ENCODE data around the gene TRIM56. TPM values are rescaled to one million over a fixed set of nuclear protein-coding genes. Genes with fewer than 3 reads are reported as not detected.

The TRIM56 gene
- total and polyA plus RNA-seq, 2 of the 13 experiments (the other 11 are each of a cell fraction or from before 2014, with no cell fraction given): 3.2 to 7.1 TPM

DNA sequence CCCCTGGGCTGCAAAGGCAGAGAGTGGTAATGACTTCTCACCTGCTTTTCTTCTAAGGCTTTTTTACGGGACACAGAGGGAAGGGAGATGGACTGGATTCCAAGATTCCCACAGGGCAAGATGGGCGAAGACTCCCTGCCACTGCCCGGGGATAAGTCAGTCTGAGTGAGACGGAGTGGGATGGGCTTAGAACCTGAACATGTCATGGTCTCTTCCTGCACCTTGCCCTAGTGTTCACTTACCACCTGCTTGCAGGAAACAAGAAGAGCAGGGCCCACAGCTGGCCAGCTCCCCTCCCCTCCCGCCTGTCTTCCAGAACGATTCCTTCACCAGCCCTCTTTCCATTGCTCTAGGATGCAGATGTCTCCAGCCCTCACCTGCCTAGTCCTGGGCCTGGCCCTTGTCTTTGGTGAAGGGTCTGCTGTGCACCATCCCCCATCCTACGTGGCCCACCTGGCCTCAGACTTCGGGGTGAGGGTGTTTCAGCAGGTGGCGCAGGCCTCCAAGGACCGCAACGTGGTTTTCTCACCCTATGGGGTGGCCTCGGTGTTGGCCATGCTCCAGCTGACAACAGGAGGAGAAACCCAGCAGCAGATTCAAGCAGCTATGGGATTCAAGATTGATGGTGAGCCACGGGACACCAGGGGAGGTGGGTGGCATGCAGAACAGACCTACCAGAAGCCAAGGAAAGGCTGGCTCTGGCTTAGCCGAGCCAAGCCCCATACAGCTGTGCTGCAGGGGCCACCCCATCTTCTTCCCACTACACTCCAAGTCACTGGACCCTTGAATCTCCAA lies 43.0 kb downstream of the TRIM56 start (continued):
- TF ChIP-seq, protein P1, sequence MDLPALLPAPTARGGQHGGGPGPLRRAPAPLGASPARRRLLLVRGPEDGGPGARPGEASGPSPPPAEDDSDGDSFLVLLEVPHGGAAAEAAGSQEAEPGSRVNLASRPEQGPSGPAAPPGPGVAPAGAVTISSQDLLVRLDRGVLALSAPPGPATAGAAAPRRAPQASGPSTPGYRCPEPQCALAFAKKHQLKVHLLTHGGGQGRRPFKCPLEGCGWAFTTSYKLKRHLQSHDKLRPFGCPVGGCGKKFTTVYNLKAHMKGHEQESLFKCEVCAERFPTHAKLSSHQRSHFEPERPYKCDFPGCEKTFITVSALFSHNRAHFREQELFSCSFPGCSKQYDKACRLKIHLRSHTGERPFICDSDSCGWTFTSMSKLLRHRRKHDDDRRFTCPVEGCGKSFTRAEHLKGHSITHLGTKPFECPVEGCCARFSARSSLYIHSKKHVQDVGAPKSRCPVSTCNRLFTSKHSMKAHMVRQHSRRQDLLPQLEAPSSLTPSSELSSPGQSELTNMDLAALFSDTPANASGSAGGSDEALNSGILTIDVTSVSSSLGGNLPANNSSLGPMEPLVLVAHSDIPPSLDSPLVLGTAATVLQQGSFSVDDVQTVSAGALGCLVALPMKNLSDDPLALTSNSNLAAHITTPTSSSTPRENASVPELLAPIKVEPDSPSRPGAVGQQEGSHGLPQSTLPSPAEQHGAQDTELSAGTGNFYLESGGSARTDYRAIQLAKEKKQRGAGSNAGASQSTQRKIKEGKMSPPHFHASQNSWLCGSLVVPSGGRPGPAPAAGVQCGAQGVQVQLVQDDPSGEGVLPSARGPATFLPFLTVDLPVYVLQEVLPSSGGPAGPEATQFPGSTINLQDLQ (CRISPR knock-in tag; IDR thresholded peaks at IDR 0.05): no peak
- TF ChIP-seq GATA4 (IDR thresholded peaks at IDR 0.05; ENCODE audit: borderline replicate concordance, low read depth) (0 out of 2 replicates have a peak, but pooled peaks have one; percentile 21), SMYD3 (CRISPR knock-in tag; IDR thresholded peaks at IDR 0.05) (peak; percentile 44; the same call in 1 of the 2 replicates), ZNF773 (CRISPR knock-in tag; IDR thresholded peaks at IDR 0.05; ENCODE audit: borderline replicate concordance) (no peak), ZNF652 (CRISPR knock-in tag; IDR thresholded peaks at IDR 0.05; ENCODE audit: borderline replicate concordance, low read depth) (no peak), ZFY (CRISPR knock-in tag; IDR thresholded peaks at IDR 0.05) (peak; percentile 18; the same call in 1 of the 2 replicates), ZSCAN20 (CRISPR knock-in tag; IDR thresholded peaks at IDR 0.05; ENCODE audit: borderline replicate concordance) (no peak), ZFP62 (CRISPR knock-in tag; IDR thresholded peaks at IDR 0.05) (peak; percentile 12; the same call in 1 of the 2 replicates), ZNF207 (IDR thresholded peaks at IDR 0.05; ENCODE audit: borderline replicate concordance) (no peak), POLR2G (IDR thresholded peaks at IDR 0.05; ENCODE audit: low read depth, low read length) (peak; percentile 24; the same call in 1 of the 2 replicates), ZNF451 (CRISPR knock-in tag; IDR thresholded peaks at IDR 0.05) (0 out of 2 replicates have a peak, but pooled peaks have one; percentile 56), ZNF816 (CRISPR knock-in tag; IDR thresholded peaks at IDR 0.05; ENCODE audit: borderline replicate concordance) (peak; percentile 67), JDP2 (CRISPR knock-in tag; IDR thresholded peaks at IDR 0.05; ENCODE audit: borderline replicate concordance) (no peak), RBFOX2 (IDR thresholded peaks at IDR 0.05; ENCODE audit: low read depth, low read length) (peak; percentile 69)
- TF ChIP-seq, protein P2, sequence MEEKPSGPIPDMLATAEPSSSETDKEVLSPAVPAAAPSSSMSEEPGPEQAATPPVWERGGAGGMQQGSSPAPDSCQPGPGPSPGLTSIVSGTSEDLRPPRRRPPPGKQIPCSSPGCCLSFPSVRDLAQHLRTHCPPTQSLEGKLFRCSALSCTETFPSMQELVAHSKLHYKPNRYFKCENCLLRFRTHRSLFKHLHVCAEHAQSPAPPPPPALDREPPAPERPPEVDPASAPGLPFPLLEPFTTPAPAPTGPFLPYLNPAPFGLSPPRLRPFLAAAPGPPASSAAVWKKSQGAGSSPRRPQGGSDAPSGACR (CRISPR knock-in tag; IDR thresholded peaks at IDR 0.05): no peak
- TF ChIP-seq, protein P3, sequence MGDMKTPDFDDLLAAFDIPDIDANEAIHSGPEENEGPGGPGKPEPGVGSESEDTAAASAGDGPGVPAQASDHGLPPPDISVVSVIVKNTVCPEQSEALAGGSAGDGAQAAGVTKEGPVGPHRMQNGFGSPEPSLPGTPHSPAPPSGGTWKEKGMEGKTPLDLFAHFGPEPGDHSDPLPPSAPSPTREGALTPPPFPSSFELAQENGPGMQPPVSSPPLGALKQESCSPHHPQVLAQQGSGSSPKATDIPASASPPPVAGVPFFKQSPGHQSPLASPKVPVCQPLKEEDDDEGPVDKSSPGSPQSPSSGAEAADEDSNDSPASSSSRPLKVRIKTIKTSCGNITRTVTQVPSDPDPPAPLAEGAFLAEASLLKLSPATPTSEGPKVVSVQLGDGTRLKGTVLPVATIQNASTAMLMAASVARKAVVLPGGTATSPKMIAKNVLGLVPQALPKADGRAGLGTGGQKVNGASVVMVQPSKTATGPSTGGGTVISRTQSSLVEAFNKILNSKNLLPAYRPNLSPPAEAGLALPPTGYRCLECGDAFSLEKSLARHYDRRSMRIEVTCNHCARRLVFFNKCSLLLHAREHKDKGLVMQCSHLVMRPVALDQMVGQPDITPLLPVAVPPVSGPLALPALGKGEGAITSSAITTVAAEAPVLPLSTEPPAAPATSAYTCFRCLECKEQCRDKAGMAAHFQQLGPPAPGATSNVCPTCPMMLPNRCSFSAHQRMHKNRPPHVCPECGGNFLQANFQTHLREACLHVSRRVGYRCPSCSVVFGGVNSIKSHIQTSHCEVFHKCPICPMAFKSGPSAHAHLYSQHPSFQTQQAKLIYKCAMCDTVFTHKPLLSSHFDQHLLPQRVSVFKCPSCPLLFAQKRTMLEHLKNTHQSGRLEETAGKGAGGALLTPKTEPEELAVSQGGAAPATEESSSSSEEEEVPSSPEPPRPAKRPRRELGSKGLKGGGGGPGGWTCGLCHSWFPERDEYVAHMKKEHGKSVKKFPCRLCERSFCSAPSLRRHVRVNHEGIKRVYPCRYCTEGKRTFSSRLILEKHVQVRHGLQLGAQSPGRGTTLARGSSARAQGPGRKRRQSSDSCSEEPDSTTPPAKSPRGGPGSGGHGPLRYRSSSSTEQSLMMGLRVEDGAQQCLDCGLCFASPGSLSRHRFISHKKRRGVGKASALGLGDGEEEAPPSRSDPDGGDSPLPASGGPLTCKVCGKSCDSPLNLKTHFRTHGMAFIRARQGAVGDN (CRISPR knock-in tag; IDR thresholded peaks at IDR 0.05): peak; percentile 79
- TF ChIP-seq, protein P4, sequence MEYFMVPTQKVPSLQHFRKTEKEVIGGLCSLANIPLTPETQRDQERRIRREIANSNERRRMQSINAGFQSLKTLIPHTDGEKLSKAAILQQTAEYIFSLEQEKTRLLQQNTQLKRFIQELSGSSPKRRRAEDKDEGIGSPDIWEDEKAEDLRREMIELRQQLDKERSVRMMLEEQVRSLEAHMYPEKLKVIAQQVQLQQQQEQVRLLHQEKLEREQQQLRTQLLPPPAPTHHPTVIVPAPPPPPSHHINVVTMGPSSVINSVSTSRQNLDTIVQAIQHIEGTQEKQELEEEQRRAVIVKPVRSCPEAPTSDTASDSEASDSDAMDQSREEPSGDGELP (IDR thresholded peaks at IDR 0.05; ENCODE audit: borderline replicate concordance, low read depth): peak; percentile 11; the same call in 1 of the 2 replicates
- TF ChIP-seq, protein P5, sequence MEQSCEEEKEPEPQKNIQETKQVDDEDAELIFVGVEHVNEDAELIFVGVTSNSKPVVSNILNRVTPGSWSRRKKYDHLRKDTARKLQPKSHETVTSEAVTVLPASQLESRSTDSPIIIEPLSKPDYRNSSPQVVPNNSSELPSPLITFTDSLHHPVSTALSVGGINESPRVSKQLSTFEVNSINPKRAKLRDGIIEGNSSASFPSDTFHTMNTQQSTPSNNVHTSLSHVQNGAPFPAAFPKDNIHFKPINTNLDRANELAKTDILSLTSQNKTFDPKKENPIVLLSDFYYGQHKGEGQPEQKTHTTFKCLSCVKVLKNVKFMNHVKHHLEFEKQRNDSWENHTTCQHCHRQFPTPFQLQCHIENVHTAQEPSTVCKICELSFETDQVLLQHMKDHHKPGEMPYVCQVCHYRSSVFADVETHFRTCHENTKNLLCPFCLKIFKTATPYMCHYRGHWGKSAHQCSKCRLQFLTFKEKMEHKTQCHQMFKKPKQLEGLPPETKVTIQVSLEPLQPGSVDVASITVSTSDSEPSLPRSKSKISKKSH (CRISPR knock-in tag; IDR thresholded peaks at IDR 0.05; ENCODE audit: borderline replicate concordance): 0 out of 2 replicates have a peak, but pooled peaks have one; percentile 43
